Esophagus muscularis mucosa (tissue), 4 donors: ENCODE measurements around the gene MAEA.

ENCODE experiments used
- EP300 ChIP-seq: sonication (generic); formaldehyde crosslinking; IDR thresholded peaks from one replicate; pipeline ENCODE4 v1.6.1; 2017; ENCODE audit warnings: antibody characterized with exemption
- POLR2A ChIP-seq: fragments of 450-650 bp; IDR thresholded peaks from one replicate; pipeline ENCODE4 v1.6.1; 2017; ENCODE audit warnings: antibody characterized with exemption, moderate library complexity, mild to moderate bottlenecking, low read depth
- POLR2AphosphoS5 ChIP-seq, 2 donors: sonication (generic); formaldehyde crosslinking; IDR thresholded peaks; one replicate each; pipeline ENCODE4 v1.6.1; 2017; ENCODE audit warnings: antibody characterized with exemption in 2 of 2
- TF ChIP-seq, protein P1 (sequence below), 3 experiments: fragments of 200-600 bp in 2 of 3; fragments of 450-650 bp in 1 of 3; sonication (generic) in 2 of 3; IDR thresholded peaks; one replicate each; pipeline ENCODE4 v1.5.1; 2017 to 2019; ENCODE audit warnings: antibody characterized with exemption in 3 of 3, mild to moderate bottlenecking in 2 of 3, moderate library complexity in 1 of 3

GRCh38 chr4:1266881-1267763 lies 22.6 kb upstream of the MAEA start:
- TF ChIP-seq, protein P1, sequence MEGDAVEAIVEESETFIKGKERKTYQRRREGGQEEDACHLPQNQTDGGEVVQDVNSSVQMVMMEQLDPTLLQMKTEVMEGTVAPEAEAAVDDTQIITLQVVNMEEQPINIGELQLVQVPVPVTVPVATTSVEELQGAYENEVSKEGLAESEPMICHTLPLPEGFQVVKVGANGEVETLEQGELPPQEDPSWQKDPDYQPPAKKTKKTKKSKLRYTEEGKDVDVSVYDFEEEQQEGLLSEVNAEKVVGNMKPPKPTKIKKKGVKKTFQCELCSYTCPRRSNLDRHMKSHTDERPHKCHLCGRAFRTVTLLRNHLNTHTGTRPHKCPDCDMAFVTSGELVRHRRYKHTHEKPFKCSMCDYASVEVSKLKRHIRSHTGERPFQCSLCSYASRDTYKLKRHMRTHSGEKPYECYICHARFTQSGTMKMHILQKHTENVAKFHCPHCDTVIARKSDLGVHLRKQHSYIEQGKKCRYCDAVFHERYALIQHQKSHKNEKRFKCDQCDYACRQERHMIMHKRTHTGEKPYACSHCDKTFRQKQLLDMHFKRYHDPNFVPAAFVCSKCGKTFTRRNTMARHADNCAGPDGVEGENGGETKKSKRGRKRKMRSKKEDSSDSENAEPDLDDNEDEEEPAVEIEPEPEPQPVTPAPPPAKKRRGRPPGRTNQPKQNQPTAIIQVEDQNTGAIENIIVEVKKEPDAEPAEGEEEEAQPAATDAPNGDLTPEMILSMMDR (IDR thresholded peaks at IDR 0.05), result no peak
- no peak for TF ChIP-seq POLR2AphosphoS5 (IDR thresholded peaks at IDR 0.05)
- TF ChIP-seq POLR2A, result no peak
- TF ChIP-seq EP300, result no peak
